ENCODE measurements around the gene HSPA8. TPM values are rescaled to one million over a fixed set of nuclear protein-coding genes. Genes with fewer than 3 reads are reported as not detected.
"Not testable (repeated sequence)": the region's sequence is repeated elsewhere in the genome, so short reads cannot be mapped to it uniquely, and the experiment has no call there.

The HSPA8 gene
- total RNA-seq, 3 donors from 2014 or later (not counting 1 experiment from before 2014, with no cell fraction given) = 577 to 684 (median 633) TPM

DNA sequence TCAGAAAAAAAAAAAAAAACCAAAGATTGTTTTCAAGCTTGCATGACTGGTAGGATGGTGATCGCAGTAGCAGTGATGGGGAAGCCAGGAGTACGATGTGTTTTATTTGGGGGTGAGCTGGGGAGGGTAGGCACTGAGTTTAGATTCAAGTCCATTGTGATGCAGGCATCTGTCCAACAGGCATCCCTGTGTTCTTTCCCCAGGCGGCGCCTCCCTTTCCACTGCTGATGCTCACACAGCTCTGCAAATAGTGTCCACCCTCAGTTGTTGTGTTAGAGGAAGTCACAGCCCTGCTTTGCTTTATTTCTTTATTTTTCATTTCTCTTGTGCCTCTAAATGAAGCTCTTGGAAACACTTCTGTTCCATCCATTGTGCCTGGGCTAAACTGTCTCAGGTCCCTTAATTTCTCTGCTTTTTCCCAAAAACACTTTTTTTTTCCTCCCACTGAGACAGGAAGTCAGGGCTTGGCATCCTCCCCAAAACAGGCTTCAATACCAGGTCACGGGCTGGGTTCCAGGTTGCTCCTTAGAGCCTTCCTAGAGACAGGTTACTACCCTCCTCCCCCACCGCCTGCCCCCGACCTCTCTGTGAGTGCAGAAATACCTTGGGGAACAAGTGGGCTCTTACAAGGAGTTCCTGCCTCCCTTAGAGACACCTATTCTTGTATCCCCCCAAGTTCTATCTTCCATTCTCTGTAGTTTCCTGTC is 38.6 kb upstream of the HSPA8 start:
- Histone ChIP-seq H3K27me3 (ENCODE audit: control insufficient read depth, insufficient read depth, low read length) (no peaks in the 10 kb centered on the region), H3K9me3 (ENCODE audit: control insufficient read depth, insufficient read depth, low read length) (no peaks in the 10 kb centered on the region), H3K4me1 (ENCODE audit: control insufficient read depth, insufficient read depth, low read length) (no peaks in the 10 kb centered on the region), H3K36me3 (ENCODE audit: control insufficient read depth, insufficient read depth, low read length) (no peaks in the 10 kb centered on the region), H3K4me3 (ENCODE audit: low read length) (no peak overlapping the region), H3K27ac (ENCODE audit: low read length) (no peak overlapping the region)
- ATAC-seq (no peak), DNase-seq (peak in 1 of 2 donors; percentile 31)
- peaks cover 0 to 7% of the 10 kb centered on the region in 2 donors for H3K4me1 Mint-ChIP-seq
- no peaks in the 10 kb centered on the region for H3K9me3 Mint-ChIP-seq
- no peaks in the 10 kb centered on the region for H3K27me3 Mint-ChIP-seq (ENCODE audit: low read depth in 2 of 2)
- intact Hi-C loops (cut with micrococcal nuclease) = no loop called here
- no peak overlapping the region for H3K4me3 Mint-ChIP-seq
- H3K27ac Mint-ChIP-seq = no peak overlapping the region
- WGBS (ENCODE audit: insufficient coverage) = 72% methylated on average over 5 of the region's 7 CpGs
- TF ChIP-seq, protein P1, sequence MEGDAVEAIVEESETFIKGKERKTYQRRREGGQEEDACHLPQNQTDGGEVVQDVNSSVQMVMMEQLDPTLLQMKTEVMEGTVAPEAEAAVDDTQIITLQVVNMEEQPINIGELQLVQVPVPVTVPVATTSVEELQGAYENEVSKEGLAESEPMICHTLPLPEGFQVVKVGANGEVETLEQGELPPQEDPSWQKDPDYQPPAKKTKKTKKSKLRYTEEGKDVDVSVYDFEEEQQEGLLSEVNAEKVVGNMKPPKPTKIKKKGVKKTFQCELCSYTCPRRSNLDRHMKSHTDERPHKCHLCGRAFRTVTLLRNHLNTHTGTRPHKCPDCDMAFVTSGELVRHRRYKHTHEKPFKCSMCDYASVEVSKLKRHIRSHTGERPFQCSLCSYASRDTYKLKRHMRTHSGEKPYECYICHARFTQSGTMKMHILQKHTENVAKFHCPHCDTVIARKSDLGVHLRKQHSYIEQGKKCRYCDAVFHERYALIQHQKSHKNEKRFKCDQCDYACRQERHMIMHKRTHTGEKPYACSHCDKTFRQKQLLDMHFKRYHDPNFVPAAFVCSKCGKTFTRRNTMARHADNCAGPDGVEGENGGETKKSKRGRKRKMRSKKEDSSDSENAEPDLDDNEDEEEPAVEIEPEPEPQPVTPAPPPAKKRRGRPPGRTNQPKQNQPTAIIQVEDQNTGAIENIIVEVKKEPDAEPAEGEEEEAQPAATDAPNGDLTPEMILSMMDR (IDR thresholded peaks at IDR 0.05) = no peak
- no peaks in the 10 kb centered on the region for H3K36me3 Mint-ChIP-seq

DNA sequence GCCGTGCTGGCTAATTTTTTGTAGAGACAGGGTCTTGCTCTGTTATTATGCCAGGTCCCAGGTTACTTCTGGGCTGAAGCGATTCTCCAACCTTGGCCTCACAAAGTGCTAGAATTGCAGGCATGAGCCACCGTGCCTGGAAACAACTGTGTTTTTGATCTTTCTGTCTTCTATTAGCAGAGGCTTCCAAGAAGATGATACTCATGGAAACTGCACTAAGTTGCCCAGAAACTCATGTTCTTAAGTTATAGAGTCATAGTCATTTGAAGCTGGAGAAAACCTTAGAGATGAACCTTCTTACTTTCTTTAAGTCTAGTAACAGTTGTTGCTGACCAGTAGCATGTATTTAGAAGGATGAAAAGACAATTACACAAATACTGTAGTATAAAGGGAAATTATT is 37.1 kb upstream of the HSPA8 start:
- Histone ChIP-seq H3K4me3 (ENCODE audit: low read length) (no peak overlapping the region), H3K4me1 (ENCODE audit: control insufficient read depth, insufficient read depth, low read length) (no peaks in the 10 kb centered on the region), H3K9me3 (ENCODE audit: control insufficient read depth, insufficient read depth, low read length) (no peaks in the 10 kb centered on the region), H3K27ac (ENCODE audit: low read length) (no peak overlapping the region), H3K27me3 (ENCODE audit: control insufficient read depth, insufficient read depth, low read length) (no peaks in the 10 kb centered on the region), H3K36me3 (ENCODE audit: control insufficient read depth, insufficient read depth, low read length) (no peaks in the 10 kb centered on the region)
- TF ChIP-seq, protein P1 (IDR thresholded peaks at IDR 0.05) = no peak
- 82% methylated on average over 3 of the region's 3 CpGs for WGBS (ENCODE audit: insufficient coverage)
- no peak for ATAC-seq
- DNase-seq = no peak
- Mint-ChIP-seq H3K9me3 (no peaks in the 10 kb centered on the region), H3K36me3 (no peaks in the 10 kb centered on the region), H3K27ac (no peak overlapping the region), H3K4me3 (no peak overlapping the region), H3K4me1 (peaks cover 0 to 7% of the 10 kb centered on the region in 2 donors), H3K27me3 (ENCODE audit: low read depth in 2 of 2) (no peaks in the 10 kb centered on the region)
- intact Hi-C loops (cut with micrococcal nuclease) = no loop called here

DNA sequence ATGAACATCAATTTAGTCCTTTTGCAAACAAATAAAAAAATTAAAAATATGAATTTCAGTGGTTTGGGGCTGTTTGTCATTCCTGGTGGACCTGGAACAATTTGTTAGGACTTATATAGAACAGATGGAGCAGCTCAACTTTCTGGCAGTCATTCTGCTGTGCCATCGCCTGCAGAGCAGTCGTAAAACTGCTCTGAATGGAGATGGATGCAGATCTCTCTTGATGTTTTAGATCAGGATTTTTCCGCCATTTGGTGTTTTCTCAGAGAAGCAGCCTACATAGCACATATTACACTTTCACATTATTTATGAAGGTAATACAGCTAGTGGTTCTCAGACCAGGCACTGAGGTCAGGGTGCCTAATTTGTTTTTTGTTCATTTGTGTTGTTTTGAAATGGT is 31.8 kb upstream of the HSPA8 start:
- H3K27ac Mint-ChIP-seq = no peak overlapping the region
- no peaks in the 10 kb centered on the region for H3K27me3 Mint-ChIP-seq (ENCODE audit: low read depth in 2 of 2)
- Histone ChIP-seq H3K27ac (ENCODE audit: low read length) (no peak overlapping the region), H3K27me3 (ENCODE audit: control insufficient read depth, insufficient read depth, low read length) (no peaks in the 10 kb centered on the region), H3K36me3 (ENCODE audit: control insufficient read depth, insufficient read depth, low read length) (no peaks in the 10 kb centered on the region), H3K4me3 (ENCODE audit: low read length) (no peak overlapping the region), H3K9me3 (ENCODE audit: control insufficient read depth, insufficient read depth, low read length) (no peaks in the 10 kb centered on the region), H3K4me1 (ENCODE audit: control insufficient read depth, insufficient read depth, low read length) (no peaks in the 10 kb centered on the region)
- WGBS (ENCODE audit: insufficient coverage) = 100% methylated on average over 3 of the region's 3 CpGs
- DNase-seq (no peak), ATAC-seq (no peak)
- H3K4me1 Mint-ChIP-seq = no peaks in the 10 kb centered on the region
- intact Hi-C loops (cut with micrococcal nuclease) = no loop called here
- no peaks in the 10 kb centered on the region for H3K36me3 Mint-ChIP-seq
- H3K4me3 Mint-ChIP-seq = no peak overlapping the region
- no peaks in the 10 kb centered on the region for H3K9me3 Mint-ChIP-seq
- TF ChIP-seq, protein P1 (IDR thresholded peaks at IDR 0.05) = no peak

DNA sequence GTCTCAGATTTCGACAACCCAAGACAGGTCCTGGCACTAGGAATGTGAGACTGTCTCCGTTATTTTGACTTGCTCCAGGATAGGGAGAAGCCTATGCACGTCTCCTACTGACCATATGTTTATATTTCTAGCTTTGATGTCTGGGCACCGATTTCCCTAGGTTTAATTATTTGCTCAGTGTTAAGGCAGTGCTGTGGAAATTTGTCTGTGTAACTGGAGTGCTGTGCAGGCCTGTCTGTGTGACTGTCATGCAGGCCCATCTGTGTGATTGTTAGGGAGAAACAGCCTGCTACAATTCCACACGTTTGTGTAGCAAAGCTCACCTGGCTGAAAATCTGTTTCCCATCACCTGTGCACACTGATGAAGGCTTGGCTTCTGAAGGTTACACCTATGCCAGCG is 29.6 kb upstream of the HSPA8 start:
- intact Hi-C loops (cut with micrococcal nuclease) = no loop called here
- H3K4me1 ChIP-seq (ENCODE audit: control insufficient read depth, insufficient read depth, low read length) = peaks cover 21% of the 10 kb centered on the region
- Mint-ChIP-seq H3K4me3 (no peak overlapping the region), H3K27me3 (ENCODE audit: low read depth in 2 of 2) (no peaks in the 10 kb centered on the region), H3K36me3 (no peaks in the 10 kb centered on the region), H3K4me1 (peaks cover 7 to 11% of the 10 kb centered on the region in 2 donors), H3K9me3 (no peaks in the 10 kb centered on the region), H3K27ac (peak overlapping the region; percentile 65 to 73)
- ATAC-seq = no peak
- H3K9me3 ChIP-seq (ENCODE audit: control insufficient read depth, insufficient read depth, low read length) = no peaks in the 10 kb centered on the region
- H3K27me3 ChIP-seq (ENCODE audit: control insufficient read depth, insufficient read depth, low read length) = no peaks in the 10 kb centered on the region
- no peaks in the 10 kb centered on the region for H3K36me3 ChIP-seq (ENCODE audit: control insufficient read depth, insufficient read depth, low read length)
- WGBS (ENCODE audit: insufficient coverage) = 81% methylated on average over 6 of the region's 6 CpGs
- H3K4me3 ChIP-seq (ENCODE audit: low read length) = no peak overlapping the region
- TF ChIP-seq, protein P1 (IDR thresholded peaks at IDR 0.05) = no peak
- no peak overlapping the region for H3K27ac ChIP-seq (ENCODE audit: low read length)
- DNase-seq = no peak

DNA sequence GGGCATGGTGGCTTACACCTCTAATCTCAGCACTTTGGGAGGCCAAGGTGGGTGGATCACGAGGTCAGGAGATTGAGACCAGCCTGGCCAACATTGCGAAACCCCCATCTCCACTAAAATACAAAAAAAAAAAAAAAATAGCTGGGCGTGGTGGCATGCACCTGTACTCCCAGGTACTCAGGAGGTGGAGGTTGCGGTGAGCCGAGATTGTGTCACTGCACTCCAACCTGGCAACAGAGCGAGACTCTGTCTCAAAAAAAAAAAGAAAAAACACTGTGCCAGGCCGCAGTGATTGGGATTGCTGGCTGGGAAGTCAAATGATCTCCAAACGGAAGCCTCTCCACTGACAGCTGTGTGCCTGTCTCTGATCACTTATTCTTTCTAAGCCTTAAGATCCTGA is 28.2 kb upstream of the HSPA8 start:
- Mint-ChIP-seq H3K27ac (peak overlapping the region; percentile 65 to 73), H3K4me1 (peaks cover 14 to 16% of the 10 kb centered on the region in 2 donors)
- H3K27me3 Mint-ChIP-seq (ENCODE audit: low read depth in 2 of 2); DNase-seq; ATAC-seq; H3K36me3 Mint-ChIP-seq; H3K36me3 ChIP-seq (ENCODE audit: control insufficient read depth, insufficient read depth, low read length); H3K27me3 ChIP-seq (ENCODE audit: control insufficient read depth, insufficient read depth, low read length); H3K9me3 Mint-ChIP-seq; intact Hi-C loops (cut with micrococcal nuclease); H3K4me3 Mint-ChIP-seq; H3K4me3 ChIP-seq (ENCODE audit: low read length); H3K27ac ChIP-seq (ENCODE audit: low read length); H3K9me3 ChIP-seq (ENCODE audit: control insufficient read depth, insufficient read depth, low read length): not testable (repeated sequence)
- WGBS (ENCODE audit: insufficient coverage) = 93% methylated on average over 8 of the region's 8 CpGs
- H3K4me1 ChIP-seq (ENCODE audit: control insufficient read depth, insufficient read depth, low read length) = peaks cover 26% of the 10 kb centered on the region
